Hippocampal formation (tissue), 2 donors: Measurements from ENCODE around the gene LACTBL1.

Experiments
- DNase-seq, 2 donors: peaks; one replicate each; lab custom pipeline; 2025; lab: John Stamatoyannopoulos, UW

Gene LACTBL1

DNA sequence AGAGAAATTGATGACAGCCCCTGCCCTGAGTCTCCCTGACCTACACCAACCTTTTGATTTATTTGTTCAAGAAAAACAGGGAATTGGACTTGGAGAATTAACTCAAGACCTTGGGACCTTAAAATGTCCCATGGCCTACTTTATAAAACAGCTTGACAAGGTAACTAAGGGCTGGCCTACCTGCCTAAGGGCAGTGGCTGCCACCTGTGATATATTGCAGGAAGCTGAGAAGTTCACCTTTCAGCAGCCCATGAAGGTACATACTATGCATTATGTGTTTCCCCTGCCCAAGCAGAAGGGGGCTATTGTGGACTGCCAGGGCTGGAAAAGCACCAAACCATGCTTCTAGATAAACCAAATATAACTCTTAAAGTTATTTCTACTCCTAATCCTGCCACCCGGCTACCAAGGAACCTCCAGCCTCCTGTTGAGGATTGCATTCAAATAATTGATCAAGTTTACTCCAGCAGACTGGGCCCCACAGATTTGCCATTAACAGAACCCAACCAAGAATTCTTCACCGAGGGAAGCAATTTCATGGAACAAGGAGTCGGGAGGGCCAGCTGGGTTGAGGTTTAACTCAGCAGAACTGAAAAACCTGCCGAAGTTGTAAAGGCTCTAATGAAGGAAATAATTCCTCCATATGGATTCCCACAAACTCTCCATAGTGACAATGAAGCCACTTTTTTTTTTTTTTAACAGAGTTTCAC, 28.2 kb downstream of the LACTBL1 start:
- DNase-seq, result no peak

DNA sequence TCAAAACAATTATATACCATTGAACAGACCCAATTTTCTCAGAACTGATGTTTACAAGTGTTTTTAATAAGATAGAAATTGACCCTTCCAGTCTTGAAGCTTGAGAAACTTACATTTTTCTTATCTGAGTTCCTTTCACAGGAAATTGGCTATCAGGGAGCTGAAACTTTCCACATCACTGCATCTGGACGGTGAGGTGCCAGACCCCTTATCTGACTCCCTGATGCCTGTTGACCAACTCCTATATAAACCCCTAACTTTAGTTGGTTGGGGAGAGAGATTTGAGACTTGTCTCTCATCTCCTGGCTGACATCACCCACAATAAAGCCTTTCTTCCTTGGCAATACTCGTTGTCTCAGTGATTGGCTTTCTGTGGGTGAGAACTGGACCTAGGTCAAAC, 31.4 kb downstream of the LACTBL1 start:
- no peak for DNase-seq

DNA sequence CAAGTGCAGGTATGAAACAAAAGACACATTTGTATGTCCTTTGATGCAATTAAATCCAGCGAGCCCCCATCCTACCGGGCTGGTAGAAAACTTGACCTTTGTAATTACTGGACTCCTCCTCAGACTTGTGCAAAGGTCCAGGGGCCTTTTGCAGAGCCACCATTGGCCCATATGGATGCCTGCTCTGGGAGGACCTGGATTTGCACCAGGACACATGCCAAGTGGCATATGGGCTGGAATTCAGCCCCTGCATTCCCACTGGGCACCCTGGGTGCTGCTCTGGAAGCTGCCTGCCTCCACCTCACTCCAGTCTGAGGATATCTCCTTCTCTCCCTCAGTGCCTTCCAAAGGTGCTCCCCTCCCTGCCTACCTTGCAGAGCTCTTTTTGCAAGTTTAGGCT, 36.0 kb downstream of the LACTBL1 start:
- no peak for DNase-seq

DNA sequence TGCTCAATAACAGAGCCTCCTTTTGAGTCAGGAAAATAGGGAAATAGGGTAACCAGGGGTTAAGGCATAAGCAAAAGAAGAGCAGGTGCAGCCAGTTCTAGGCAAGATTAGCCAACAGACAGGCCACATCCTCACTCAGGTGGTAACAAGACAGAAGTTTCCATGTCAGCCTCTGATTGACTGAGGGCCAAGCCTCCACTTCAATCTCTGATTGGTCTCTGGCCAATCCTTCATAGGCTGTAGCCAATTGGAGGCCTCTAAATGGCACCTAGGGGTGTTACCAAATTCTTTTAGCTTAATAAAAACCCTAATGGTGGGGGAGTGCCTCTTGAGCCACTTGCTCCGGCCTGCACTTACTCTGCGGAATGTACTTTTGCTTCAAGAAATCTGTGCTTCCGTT, 37.2 kb downstream of the LACTBL1 start:
- DNase-seq, result no peak

DNA sequence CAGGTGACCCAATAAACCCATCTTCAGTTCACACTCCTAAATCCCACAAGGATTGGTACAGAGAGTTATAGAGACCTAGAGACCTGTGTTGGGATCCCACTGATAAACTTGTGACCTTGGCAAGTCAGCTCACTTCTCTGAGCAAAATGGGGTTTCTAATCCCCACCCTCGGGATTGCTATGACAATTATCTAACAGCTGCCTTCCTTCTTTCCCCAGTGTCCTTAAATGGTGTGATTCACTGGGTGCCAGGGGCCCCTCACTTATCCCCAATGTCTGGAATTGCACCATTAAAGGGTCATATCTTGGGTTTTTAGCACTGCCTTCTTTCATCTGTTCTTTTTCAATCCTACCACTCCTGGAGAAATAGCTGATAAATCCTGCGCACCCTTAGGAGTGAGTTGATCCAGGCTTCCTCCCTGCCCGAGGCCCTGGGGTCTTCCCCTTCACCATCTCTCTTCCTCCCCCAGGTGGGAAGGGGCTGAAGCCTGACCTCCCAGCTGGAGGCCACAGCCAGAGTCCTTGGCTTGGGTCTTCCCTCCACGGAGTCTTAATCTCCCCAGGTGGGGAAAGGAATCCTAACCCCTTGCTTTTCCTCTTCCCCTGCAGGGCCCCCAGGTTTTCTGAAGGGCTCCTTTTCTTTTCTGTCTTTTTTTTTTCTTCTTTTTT, 39.7 kb downstream of the LACTBL1 start:
- no peak for DNase-seq

DNA sequence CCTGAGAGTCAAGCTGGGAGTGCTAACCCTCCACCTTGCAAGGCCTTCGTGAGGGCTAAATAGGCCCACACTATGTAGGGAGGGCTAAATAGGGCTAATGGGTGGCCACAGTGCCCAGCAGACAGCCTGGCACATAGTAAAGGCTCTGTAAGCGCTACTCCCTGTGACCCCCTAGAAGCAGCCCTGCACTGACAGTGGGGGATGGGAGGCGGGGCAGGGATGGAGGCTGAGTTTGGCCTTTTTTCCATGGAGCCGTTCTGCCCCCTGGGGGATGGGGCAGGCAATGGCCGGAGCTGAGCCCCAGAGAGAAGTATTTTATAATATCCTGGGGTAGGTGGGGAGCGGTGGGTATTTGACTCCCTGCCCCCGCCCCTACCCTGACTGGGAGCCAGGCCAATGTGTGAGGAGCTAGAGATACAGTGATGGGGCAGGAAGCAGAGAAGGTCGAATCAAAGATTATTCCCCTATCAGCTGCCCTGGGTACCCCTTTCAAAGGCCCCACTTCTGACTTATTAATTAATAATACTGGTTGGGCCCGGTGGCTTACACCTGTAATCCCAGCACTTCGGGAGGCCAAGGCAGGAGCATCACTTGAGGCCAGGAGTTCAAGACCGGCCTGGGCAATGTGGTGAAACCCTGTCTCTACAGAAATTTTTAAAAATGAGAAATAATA, 42.3 kb downstream of the LACTBL1 start:
- DNase-seq, result peak in 1 of 2 donors; percentile 31

DNA sequence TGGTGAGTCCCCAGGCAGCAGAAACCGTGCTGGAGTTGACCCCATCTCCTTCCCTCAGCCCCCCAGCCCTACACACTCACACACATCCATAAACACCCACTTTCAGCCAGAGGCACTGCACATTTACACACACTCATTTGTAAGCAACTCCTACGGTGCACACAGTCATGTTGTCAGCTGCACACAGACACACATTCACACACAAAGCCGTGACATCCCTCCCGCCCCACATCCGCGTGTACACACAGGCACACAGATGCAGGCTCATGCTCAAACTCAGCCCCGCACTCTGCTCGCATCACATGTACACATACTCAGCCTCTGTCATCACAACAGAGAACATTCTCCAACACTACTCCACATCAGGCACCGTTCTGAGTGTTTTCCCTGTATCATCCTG, 47.6 kb downstream of the LACTBL1 start:
- no peak for DNase-seq

DNA sequence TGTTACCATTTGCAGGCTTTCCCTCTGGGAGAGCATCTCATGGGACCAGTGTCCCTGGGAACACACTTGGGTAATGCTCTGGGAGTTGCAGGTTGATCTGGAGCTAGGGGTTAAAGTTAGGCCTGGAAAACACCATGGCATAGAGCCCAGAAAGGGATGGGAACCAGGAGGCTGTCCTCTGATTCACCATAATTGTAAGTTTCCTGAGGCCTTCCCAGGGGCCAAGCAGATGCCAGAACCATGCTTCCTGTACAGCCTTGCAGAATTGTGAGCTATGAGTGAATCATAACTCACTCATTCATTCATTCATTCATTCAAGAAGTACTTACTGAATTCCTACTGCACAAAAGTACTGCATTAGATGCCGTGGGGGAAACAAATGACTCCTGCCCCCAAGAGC, 50.0 kb downstream of the LACTBL1 start:
- no peak for DNase-seq

DNA sequence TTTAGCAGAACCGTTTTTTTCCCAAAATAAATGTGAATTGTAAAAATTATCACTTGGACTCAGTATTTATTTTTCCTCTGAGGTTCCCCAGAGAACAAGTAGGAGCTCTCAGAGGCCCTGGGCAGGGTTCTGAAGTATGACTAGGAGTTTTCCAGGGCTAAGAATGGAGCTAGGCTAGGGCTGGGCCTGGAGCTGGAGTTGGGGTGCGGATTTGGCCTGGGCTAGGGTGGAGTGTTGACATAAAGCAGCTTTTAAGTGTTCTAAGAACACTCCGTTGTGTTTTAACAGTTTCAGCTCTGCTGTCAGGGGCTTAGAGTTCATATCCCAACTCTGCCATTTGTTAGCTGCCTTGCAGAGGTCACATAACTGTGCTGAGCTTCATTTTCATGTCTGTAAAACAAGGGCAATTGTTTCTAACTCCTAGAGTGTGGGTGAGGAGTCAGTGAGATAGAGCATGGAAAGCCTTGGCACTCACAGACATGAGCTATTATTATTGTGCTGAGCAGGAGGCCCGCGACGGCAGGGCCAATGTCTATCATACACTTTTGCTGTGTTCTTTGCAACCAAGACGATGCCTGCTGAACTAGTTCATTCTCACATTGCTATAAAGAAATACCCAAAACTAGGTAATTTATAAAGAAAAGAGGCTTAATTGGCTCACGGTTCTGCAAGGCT, 51.1 kb downstream of the LACTBL1 start:
- DNase-seq, result no peak

DNA sequence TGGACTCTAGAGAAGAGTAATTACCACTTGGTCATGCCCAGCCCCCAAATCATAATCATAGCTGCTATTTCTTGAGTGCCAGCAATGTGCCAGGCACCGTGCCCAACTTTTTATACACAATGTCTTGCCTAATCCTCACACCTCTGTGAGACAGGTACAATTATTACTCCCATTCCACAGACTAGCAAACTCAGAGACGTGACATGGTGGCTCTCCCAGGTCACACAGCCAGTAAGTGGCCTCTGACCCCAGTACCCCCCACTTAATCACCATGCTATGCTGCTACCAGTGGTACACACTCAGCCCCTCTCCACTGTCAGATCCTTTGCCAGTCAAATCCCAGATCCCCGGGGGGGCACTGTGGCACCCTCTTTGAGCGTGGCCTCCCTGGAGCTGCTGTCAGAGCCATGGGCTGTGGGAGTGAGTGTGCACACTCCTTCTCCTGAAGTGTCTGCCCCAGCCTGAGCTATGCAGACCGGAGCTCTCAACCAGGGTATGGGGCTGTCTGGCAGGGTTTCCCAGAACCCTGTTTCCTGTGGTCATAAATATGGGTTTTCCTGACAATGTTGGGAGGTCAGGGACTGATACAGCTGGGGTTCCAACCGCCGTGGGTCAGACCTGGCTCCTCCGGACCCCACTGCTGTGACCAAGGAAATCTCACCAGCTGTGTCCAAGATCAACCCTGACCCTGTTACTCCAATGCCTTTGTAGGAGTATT, 51.8 kb downstream of the LACTBL1 start:
- no peak for DNase-seq

DNA sequence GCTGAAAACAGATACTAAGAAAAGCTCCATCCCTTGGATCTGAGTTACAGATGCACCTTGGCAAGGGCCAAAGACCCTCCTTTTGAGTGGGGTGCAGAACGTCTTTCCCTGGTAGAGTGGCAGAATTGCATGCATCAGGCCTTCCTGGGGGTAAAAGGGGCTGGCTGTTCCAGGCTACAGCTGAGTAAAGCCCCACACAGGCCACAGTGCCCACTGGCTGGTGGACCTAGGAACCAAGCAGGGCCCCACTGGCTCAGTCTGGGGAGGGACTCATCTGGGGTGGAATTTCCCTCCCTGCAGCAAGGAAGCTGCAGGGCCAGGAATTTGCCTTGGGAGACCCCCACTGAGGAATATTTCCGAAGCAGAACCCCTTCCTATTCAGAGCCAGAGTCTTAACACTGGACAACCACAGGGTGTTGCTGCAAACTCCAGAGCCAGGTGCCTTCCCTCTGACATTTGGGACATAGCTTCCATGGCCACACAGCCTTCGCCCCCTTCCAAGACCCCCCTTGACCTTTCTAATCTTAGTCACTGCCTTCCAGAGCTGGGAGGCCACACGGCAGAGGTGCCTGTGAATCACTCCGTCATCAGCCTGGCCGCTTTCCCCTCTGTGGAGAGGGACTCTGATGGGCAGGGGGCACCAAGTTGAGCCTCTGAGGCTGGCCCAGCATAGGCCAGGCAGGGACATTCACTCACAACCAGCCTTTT, 52.5 kb downstream of the LACTBL1 start:
- no peak for DNase-seq

DNA sequence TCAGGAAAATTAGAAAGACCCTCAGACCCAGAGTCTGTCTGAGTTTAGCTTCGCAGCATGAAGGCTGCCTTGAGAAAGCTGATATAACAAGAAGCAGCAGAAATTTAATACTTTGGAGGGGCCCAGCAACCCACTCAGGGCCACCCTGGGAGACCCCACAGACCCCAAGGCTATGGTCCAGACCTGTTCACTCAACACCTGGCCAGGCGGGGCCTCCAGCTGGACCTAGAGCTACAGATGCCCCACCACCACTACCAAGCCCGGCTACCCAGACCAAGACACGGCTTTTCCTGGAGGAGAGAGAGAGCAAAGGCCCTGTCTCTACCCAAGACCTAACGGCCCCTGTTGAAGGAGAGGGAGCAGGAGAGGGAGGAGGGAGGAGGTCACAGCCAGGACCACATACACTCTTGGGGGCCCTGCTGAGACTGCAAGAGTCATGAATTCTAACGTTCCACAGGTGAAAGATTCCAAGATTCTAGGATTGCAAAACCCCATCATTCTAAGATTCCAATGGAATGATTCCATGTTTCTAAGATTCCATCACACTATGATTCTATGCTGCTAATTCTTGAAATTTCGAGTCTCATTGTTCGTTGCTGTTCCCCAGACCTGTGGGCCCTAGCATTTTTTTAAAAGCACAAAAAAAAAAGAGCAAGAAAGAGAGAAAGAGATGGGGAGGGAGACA, 53.2 kb downstream of the LACTBL1 start:
- no peak for DNase-seq

DNA sequence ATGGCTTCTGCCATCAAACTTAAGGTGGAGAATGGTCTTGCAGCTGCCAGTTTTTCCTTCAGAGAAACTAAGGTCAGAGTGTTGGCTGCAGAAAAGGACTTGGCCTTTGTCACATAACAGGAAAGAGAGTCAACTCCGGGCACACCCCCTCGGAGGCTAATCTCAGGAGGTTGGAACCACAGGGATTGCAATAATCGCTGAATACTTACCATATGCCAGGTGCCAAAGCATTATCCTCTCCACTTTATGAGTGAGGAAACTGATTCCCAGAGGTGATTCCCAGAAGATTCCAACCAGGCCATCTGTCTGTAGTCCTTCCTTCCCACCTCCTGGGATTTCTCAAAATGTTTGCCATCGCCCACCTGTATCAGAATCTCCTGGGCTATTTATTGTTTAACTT, 54.0 kb downstream of the LACTBL1 start:
- DNase-seq, result no peak

DNA sequence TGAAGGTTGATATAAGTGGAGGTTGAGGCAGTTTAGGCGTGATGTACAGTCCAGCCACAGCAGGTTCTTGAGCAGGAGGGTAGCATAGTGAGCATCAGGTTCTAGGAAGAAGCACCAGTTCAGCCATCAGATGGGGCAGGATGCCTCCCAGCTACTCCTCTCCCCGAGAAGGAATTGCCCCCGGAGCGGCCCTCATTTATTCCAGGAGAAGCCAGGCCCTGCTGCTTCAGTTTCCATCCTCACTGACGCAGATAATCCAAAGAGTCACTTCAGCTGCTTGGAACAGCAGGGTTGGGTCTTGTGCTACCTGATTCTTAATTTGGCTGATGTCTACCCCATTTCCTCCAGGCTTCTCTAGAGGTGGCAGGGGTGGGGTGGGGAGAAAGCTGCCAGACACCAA, 54.7 kb downstream of the LACTBL1 start:
- no peak for DNase-seq

DNA sequence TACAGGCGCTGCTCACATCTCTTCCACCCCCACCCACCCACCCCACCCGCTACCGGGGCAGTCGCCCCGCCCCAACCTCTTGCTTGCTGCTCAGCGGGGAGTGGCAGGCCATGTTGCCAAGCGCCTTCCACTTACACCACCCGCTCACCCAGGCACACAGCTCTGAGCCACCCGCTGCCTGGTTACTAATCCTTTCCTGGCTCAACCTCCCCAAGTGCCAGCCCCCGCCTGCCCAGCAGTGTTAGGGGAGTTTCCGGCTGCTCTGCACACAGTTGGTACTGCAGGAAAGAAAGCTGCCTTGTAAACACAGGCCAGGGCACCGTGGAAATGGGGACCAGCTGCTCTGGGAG, 56.2 kb downstream of the LACTBL1 start:
- peak in 1 of 2 donors; percentile 24 for DNase-seq

DNA sequence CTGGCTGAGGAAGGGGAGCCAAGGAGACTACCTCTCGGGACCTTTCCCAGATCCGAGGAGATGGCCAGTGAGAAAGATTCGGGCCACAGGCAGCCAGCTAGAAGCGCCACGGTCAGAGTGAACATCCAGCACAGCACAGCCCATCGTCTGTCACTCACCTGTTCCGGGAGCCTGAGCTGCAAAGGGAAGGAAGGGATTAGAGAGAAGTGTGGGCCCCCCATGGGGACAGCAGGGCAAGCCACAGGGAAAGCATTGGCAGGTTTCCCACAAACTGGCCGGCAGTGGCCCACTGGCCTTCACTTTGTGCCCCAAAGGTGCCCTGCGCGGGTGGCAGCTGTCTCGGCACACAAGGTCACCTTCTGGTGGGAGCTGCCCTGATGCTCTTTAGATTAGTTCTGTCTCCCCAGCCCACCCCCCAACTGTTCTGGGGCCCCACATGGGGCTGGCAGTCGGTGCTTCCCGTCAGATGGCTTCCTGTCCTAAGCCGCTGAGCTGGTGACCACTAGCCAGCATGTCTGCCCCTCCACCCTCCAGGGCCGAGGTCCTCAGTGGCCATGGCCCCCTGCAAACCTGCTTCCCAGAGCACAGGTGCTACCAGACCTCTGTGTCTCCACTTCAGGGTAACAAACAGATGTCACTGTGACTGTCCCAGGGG, 56.7 kb downstream of the LACTBL1 start:
- DNase-seq, result no peak

DNA sequence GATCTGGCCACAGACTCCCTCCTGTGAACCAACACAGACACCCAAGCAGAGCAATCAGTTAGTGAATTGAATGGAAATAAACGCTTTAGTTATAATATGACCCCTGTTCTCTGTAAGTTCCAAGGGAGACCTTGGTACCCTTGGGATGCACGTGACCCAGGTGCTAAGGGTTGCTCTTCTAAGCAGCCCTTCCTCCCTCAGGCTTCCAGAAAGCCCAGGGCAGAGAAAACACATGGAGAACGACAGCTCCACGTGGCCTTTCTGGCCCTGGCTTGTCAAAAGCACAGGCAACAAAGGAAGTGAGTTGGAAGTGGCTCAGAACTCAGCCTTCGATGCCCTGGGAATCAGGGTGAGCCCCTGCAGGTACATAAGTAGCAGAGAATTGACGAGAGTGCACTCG, 57.4 kb downstream of the LACTBL1 start:
- DNase-seq, result no peak

DNA sequence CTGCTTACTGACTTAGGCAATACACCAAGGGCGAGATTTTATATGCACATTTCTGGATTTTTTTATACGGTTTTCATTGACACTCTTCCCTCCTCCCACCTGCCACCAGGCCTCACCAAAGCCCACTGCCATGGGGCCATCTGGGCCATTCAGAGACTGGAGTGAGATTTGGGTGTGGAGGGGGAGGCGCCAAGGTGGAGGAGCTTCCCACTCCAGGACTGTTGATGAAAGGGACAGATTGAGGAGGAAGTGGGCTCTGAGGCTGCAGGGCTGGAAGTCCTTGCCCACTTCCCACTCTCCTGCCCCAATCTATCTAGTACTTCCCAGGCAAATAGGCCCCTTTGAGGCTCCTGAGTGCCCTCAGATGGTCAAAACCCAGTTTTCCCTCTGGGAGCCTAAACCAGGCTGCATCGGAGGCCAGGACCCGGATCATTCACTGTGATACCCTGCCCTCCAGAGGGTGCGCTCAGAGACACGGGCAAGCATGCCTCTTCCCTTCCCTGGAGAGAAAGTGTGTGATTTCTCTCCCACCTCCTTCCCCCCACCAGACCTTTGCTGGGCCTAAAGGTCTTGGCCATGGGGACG, 57.9 kb downstream of the LACTBL1 start:
- DNase-seq, result no peak

DNA sequence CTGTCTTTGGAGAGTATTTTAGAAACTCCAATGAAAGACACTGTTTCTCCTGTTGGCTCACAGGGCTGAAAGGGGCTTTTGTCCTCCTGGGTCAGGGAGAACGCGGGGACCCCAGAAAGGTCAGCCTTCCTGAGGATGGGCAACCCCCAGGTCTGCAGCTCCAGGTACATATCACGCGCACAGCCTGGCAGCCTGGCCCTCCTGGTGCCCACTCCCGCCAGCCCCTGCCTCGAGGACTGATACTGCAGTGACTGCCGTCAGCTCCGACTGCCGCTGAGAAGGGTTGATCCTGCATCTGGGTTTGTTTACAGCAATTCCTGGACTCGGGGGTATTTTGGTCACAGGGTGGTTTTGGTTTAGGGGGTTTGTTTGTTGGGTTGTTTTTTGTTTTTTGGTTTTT, 58.5 kb downstream of the LACTBL1 start:
- DNase-seq, result no peak
